HG03139 (cell line): ENCODE measurements around the gene PRAF2.

Experiments used
- ATAC-seq: cut with Tn5 transposase; IDR thresholded peaks from one replicate; pipeline ENCODE4 v1.9.1; 2021; ENCODE audit not compliant: unreplicated experiment

The PRAF2 gene

GRCh38 chrX:49073601-49074575, at the start of gene PRAF2:
TSS of gene PRAF2 (minus strand) at chrX:49074002. CDS start at chrX:49073987, 15 bp downstream.
- peak; percentile 93 for ATAC-seq

- ATAC-seq = no peak
Observed at GRCh38 chrX:49122499-49122898, 48.7 kb upstream of the PRAF2 start.

DNA sequence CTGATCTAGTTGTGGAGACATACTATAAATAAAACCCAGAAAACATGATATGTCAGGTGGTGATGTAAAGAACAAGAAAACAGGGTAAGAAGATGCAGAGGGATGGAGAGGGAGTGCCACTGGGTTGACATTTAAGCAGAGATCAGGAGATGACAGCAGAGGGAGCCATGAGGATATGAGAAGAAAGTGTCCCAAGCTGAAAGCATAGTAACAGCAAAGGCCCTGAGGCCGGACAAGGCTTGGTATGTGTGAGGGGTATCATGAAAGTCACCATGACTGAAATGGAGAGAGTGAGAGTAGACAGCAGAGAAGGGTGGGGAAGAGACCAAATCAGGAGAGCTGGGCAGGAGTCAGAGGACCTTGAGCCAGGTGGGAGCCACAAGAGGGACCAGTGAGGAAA, 46.3 kb upstream of the PRAF2 start:
- no peak for ATAC-seq

DNA sequence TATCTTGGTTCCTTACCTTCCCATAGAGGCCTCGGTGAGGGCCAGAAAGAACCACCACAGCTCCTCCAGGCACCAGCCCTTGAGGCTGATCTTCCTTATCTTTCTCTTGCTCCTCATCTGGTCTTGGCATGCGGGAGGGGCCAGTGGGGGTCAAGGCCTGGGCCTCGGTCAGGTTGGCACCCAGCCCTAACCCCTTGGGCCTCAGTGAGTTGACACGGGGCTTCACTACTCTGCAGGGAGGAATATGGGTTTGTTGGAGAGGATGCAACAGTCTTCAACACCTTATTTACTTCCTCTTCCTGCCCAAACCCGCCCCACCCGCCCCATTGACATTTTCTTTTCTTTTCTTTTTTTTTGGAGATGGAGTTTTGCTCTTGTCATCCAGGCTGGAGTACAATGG, 43.8 kb upstream of the PRAF2 start:
- ATAC-seq = no peak

- ATAC-seq = no peak
Observed at GRCh38 chrX:49116716-49117115, 42.9 kb upstream of the PRAF2 start.

DNA sequence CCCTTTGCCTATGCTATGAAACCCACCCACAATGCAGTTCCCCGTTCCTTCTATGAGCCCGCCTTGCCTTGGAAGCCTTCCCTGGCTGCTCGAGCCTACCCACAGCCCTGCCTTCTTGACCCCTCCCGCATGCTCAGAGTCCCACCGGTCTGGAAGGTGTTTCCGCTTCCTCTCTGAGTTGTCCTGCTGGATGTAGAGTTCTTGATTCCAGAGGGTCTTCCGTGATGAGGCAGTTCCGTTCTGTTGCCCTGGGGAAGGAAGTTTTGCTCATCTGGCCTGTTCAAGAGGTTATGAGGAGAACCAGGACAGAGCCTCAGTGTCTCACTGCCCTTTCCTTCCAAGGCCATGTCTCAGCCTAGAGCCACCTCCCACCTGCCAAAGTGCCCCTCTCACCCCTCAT, 42.3 kb upstream of the PRAF2 start:
- no peak for ATAC-seq

DNA sequence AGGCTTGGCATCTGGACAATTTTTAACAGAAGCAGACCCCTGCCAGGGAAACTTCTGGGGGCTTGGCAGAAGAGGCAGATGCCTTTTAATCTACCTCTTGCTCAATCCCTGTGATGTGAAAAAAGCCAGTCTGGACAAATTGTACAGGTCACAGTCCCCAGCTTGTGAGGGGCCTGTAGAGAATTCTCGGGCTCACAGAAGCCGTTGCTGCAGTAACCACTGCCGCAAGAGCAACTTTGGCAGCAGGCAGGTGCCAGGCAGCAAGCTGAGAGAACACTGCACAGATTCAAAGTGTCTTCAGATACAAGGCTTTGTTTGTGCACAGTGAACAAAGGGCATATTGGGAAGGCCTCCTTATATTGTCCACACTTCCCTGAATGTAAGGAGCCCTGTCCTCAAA, 38.0 kb upstream of the PRAF2 start:
- ATAC-seq = no peak

DNA sequence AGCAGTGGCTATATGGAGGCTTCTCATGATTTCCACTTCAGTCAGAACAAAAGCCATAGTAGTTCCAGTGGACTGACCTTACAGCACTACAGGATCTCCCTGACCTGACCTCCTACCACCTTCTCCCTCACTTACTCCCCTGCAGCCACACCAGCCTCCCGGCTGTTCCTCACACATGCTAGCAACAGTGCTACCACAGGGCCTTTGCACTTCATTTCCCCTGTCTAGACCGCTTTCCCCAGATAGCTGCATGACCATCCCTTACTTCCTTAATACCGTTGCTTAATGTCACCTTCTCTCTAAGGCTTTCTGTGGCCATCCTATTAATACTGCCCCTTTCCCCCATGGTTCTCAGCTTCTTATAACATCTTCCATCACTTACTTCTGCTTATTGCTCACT, 36.6 kb upstream of the PRAF2 start:
- no peak for ATAC-seq

DNA sequence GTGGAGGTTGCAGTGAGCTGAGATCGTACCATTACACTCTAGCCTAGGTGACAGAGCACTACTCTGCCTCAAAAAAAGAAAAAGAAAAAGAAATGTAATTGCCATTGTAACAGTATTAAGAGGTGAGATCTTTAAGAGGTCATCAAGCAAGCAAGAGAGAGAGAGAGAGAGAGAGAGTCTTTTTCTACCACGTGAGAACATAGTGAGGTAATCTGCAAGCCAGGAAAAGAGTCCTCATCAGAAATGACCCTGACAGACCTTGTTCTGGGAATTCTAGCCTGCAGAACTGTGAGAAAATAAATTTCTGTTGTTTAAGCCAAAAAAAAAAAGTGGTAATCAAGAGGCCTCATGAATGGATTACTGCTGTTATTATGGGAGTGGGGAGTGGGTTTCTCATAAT, 34.8 kb upstream of the PRAF2 start:
- ATAC-seq = no peak

GRCh38 chrX:49106930-49107329, 33.1 kb upstream of the PRAF2 start:
- ATAC-seq = no peak

- no peak for ATAC-seq
Observed at GRCh38 chrX:49106296-49106695, 32.5 kb upstream of the PRAF2 start.

DNA sequence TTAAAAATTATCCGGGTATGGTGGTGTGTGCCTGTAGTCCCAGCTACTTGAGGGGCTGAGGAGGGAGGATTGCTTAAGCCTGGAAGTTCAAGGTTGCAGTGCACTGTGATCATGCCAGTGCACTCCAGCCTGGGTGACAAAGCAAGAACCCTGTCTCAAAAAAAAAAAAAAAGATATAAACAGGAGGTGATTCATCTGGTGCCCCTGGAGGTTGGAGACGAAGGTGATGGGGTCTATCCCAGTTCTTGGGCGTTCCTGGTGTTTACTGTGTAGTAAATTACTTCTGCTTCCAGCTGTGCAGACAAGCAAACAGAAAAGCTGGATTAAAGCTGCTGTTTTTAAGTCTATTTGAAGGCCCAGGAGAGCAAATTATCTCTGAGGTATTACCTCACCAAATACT, 29.8 kb upstream of the PRAF2 start:
- no peak for ATAC-seq

DNA sequence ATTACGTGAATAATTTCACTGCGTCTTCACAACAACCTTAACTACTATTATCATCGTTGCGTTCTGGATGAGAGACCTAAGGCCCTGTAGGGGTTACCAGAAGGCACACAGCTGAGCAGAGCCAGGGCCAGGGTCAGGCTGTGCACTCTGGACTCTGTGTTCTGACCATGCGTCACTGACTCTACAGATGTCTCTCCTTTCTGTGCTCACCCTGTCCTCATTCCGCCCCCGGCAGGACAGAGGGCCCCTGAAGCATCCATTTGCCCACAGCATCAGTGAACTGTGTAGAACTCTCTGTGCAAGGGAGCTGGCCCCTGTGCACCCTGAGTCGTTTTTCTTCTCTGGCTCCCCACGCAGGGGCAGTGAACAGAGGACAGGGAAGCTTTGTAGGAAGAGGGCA, 28.4 kb upstream of the PRAF2 start:
- no peak for ATAC-seq

GRCh38 chrX:49101629-49101984, 27.8 kb upstream of the PRAF2 start:
- ATAC-seq = no peak

DNA sequence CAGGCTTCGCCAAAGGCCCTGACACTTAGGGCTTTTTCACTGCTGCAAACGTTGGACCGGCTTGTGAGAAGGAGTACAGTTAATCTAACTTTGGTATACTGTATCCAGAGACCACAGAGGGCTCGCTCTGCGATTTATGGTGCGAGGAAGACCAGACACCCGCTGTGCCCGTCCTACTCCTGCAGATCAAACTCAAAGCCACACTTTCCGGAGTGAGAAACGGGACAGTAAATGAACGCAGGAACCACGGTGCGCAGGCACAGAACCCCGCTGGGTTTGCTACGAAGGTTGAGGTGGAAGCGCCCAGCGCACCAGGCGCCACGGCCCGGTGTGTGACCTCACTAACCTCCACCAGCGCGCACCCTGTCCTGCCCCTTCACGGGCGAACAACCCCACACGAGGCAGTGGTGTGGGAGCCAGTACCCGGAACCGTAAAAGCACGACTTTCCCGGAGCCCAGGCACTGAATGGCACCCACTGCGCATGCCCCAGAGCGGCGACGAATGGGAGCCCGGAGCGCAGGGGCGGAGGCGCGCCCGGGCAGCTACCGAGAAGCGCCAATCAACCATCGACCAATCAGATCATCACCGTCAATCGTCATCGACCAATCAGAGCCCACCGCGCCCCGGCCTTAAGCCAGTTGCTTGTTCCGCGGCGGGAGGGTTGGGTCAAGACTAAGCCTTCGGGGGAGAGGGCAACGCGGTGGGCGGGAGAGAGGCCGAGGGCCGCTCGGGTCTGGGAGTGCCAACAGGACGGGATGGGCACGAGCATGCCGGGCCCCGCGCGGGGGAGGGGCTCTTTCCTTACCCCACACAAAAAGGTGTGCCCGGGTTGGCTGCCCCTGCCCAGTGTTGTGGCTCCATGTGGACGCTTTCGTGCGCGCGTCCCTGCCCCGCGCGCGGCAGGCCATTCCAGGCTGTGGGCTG, 27.2 kb upstream of the PRAF2 start:
- ATAC-seq = peak; percentile 93

DNA sequence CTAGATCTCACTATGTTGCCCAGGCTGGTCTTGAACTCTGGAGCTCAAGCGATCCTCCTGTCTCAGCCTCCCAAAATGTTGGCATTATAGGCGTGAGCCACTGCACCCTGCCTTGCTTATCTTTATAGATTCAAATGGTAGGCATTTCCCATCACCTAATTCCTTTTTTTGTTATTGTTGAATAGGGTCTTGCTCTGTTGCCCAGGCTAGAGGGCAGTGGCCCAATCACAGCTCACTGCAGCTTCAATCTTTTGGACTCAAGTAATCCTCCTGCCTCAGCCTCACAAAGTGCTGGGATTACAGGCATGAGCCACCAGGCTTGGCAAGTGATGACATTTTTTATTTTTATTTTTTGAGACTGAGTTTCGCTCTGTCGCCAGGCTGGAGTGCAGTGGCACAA, 22.6 kb upstream of the PRAF2 start:
- no peak for ATAC-seq

- ATAC-seq = no peak
Observed at GRCh38 chrX:49089553-49089952, 15.8 kb upstream of the PRAF2 start.

DNA sequence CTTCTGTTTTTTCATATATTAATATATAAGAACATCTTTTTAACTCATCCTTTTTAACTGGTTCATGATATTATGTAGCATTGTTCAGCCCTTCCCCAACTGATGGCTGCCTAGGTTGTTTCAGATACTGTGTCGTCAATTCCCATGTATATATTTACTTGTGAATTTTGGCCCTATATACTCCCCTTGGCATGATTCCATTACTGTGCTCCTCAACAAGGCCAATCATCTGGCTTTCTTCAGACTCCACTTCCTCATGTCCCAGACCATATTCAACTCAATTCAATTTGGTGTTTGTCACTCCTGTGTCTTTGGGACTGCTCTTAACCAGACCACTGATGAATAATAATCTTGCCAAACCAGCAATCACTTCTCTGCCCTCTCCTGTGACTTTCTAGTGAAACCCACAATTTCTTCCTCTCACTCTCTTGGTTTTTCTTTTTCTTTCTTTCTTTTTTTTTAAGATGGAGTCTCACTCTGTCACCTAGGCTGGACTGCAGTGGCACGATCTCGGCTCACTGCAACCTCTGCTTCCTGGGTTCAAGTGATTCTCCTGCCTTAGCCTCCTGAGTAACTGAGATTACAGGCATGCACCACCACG, 8.6 kb upstream of the PRAF2 start:
- ATAC-seq = no peak

DNA sequence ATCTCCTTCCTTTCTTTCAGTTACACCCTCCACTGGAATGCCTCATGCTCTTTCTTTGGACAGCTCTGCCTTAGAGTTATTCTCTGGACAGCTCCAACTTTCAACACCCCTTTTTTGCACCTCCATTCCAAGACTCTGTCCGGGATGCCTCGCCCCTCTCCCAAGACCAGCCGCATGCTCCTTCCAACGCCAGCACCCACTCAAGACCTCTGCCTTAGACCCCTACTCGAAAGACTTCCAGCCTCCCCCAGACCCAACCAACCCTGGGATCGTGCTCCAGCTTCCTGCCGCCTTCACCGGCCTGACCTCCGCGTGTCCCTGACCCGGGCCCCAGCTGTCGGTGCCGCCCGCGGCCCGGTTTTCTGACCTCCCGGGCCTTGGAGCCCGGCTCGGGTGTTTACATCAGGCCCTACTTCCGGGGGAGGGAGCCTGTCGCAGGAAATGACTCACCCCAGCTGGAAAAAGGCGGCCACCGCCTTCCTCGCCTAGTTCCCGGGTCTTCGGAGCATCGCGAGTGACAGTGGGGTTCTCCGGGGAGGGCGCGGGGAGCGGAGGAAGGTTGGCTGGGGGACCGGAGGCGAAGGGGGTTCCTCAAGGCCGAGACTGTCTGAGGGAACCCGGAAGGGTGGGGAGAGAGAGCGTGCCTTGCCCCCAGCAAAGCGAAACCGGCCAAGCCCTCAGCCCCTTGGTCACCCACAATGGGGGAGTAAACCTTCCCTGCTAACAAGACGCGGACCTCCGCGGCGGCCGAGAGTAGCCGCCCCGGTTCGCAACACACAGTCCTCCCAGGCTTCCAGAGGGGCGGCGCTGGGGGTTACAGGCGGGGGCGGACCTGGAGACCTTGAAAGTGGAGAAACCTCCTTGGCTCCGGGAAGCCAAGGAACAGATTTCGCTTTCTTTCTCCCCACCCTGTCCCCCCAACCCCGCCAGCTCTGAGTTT, 6.0 kb upstream of the PRAF2 start, which contains the start of gene WDR45:
Gene WDR45, minus strand, starts transcription at position 399 of the 940 bp plus-strand sequence. CDS start 1,792 bp downstream, outside the sequence.
- ATAC-seq = peak; percentile 73

DNA sequence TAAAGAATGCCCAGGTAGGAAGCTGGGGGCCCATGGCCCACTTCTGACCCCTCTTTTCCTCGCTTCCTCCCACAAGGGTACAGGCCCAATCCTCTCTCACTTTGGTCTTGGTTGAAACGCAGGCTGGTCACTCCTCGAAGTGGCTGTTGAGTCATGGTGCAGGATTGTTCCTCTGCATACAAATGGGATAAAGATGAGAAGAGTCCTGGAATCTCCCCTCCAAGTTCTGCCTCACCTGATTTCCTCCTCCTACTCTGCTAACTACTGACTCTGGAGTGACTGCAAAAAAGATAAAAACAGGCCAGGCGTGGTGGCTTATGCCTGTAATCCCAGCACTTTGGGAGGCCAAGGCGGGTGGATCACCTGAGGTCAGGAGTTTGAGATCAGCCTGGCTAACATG, 4.1 kb upstream of the PRAF2 start:
- no peak for ATAC-seq
